HepG2 (cell line): Measurements from ENCODE around the gene AFAP1.

ENCODE experiments used
- RFX5 ChIP-seq: IDR thresholded peaks from 2 replicates; pipeline ENCODE4 v1.6.1; 2011; ENCODE audit warnings: low read depth, low read length, improper control_type of control experiment
- TF ChIP-seq, protein P1 (sequence below), 2 experiments: sonication (generic) in 1 of 2; formaldehyde crosslinking in 1 of 2; IDR thresholded peaks; 2 replicates each; pipeline versions ENCODE4 v1.4.0 to v1.6.1; 2018 to 2020; ENCODE audit warnings: missing genetic modification reagents in 2 of 2, borderline replicate concordance in 1 of 2, low read depth in 1 of 2, mild to moderate bottlenecking in 1 of 2, missing biosample characterization in 1 of 2
- TF ChIP-seq, protein P2 (sequence below): IDR thresholded peaks from 2 replicates; pipeline ENCODE4 v1.6.1; 2016; ENCODE audit warnings: missing compliant biosample characterization, missing genetic modification reagents, borderline replicate concordance

DNA sequence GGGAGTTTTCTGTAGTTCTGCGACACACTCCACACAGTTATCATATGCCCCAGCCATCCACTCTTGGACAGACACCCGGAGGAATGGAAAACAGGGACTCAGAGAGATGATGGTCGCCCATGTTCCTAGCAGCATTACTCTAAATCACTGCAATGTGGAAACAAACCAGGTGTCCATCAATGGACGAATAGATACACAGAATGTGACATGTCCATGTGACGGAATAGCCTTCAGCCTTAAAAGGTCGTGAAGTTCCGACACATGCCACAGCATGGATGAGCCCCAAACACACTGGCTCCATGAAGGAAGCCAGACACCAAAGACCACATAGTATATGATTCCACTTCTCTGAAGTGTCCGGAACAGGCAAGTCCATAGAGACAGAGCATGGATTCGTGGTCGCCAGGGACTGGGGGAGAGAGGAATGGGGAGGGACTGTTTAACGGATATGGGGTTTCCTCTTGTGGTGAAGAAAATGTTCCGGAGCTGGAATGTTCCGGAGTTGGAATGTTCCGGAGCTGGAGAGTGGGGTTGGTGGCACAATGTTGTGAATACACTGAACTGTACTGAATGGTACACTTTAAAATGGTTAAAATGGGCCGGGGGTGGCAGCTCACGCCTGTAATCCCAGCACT, 28.7 kb upstream of the AFAP1 start:
- TF ChIP-seq, protein P1, sequence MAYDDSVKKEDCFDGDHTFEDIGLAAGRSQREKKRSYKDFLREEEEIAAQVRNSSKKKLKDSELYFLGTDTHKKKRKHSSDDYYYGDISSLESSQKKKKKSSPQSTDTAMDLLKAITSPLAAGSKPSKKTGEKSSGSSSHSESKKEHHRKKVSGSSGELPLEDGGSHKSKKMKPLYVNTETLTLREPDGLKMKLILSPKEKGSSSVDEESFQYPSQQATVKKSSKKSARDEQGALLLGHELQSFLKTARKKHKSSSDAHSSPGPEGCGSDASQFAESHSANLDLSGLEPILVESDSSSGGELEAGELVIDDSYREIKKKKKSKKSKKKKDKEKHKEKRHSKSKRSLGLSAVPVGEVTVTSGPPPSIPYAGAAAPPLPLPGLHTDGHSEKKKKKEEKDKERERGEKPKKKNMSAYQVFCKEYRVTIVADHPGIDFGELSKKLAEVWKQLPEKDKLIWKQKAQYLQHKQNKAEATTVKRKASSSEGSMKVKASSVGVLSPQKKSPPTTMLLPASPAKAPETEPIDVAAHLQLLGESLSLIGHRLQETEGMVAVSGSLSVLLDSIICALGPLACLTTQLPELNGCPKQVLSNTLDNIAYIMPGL (CRISPR knock-in tag; IDR thresholded peaks at IDR 0.05; ENCODE audit: borderline replicate concordance in 1 of 2, low read depth in 1 of 2) = no peak
- TF ChIP-seq, protein P2, sequence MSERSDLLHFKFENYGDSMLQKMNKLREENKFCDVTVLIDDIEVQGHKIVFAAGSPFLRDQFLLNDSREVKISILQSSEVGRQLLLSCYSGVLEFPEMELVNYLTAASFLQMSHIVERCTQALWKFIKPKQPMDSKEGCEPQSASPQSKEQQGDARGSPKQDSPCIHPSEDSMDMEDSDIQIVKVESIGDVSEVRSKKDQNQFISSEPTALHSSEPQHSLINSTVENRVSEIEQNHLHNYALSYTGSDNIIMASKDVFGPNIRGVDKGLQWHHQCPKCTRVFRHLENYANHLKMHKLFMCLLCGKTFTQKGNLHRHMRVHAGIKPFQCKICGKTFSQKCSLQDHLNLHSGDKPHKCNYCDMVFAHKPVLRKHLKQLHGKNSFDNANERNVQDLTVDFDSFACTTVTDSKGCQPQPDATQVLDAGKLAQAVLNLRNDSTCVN = no peak
- no peak for TF ChIP-seq RFX5
